Measurements from ENCODE around the gene ASB7.

Gene ASB7

GRCh38 chr15:100597862-100598261 lies 4.5 kb upstream of the ASB7 start:
- no peak for DNase-seq (ENCODE audit: low spot score)

GRCh38 chr15:100598655-100599054 lies 3.7 kb upstream of the ASB7 start:
- DNase-seq (ENCODE audit: low spot score) = no peak

GRCh38 chr15:100601163-100601562 lies 1.2 kb upstream of the ASB7 start:
- peak; percentile 74 for DNase-seq (ENCODE audit: low spot score)

- no peak for DNase-seq (ENCODE audit: low spot score)
Measured at GRCh38 chr15:100601617-100602063, 749 bp upstream of the ASB7 start.

- DNase-seq (ENCODE audit: low spot score) = peak; percentile 83
Measured at GRCh38 chr15:100602823-100603393, 519 bp downstream of the ASB7 start.

- DNase-seq (ENCODE audit: low spot score) = no peak
Measured at GRCh38 chr15:100612539-100612938, 10.2 kb downstream of the ASB7 start.

GRCh38 chr15:100613208-100613607 lies 10.8 kb downstream of the ASB7 start:
- no peak for DNase-seq (ENCODE audit: low spot score)

GRCh38 chr15:100614336-100614735 lies 11.9 kb downstream of the ASB7 start:
- no peak for DNase-seq (ENCODE audit: low spot score)

GRCh38 chr15:100614918-100615317 lies 12.5 kb downstream of the ASB7 start:
- no peak for DNase-seq (ENCODE audit: low spot score)

- no peak for DNase-seq (ENCODE audit: low spot score)
Measured at GRCh38 chr15:100615801-100616200, 13.4 kb downstream of the ASB7 start.

- no peak for DNase-seq (ENCODE audit: low spot score)
Measured at GRCh38 chr15:100616700-100617099, 14.3 kb downstream of the ASB7 start.

GRCh38 chr15:100623301-100623700 lies 20.9 kb downstream of the ASB7 start:
- peak; percentile 13 for DNase-seq (ENCODE audit: low spot score)

- peak; percentile 86 for DNase-seq (ENCODE audit: low spot score)
Measured at GRCh38 chr15:100627789-100628395, 25.5 kb downstream of the ASB7 start.

GRCh38 chr15:100628746-100629145 lies 26.4 kb downstream of the ASB7 start:
- no peak for DNase-seq (ENCODE audit: low spot score)

- DNase-seq (ENCODE audit: low spot score) = no peak
Measured at GRCh38 chr15:100631831-100632230, 29.4 kb downstream of the ASB7 start.

GRCh38 chr15:100633763-100634075 lies 31.3 kb downstream of the ASB7 start:
- no peak for DNase-seq (ENCODE audit: low spot score)

- DNase-seq (ENCODE audit: low spot score) = no peak
Measured at GRCh38 chr15:100635406-100636071, 33.1 kb downstream of the ASB7 start.

GRCh38 chr15:100638177-100638730 lies 35.9 kb downstream of the ASB7 start:
- no peak for DNase-seq (ENCODE audit: low spot score)

GRCh38 chr15:100642213-100642949 lies 40.0 kb downstream of the ASB7 start:
- no peak for DNase-seq (ENCODE audit: low spot score)

GRCh38 chr15:100642950-100643338 lies 40.6 kb downstream of the ASB7 start:
- DNase-seq (ENCODE audit: low spot score) = no peak

GRCh38 chr15:100645671-100646070 lies 43.3 kb downstream of the ASB7 start:
- DNase-seq (ENCODE audit: low spot score) = no peak

GRCh38 chr15:100648951-100649350 lies 46.6 kb downstream of the ASB7 start:
- DNase-seq (ENCODE audit: low spot score) = no peak

GRCh38 chr15:100650685-100651084 lies 48.3 kb downstream of the ASB7 start:
- no peak for DNase-seq (ENCODE audit: low spot score)

Data from NAMALWA (cell line).